HG03159 (cell line): ENCODE measurements around the gene DIRAS1.

Experiments used
- ATAC-seq: cut with Tn5 transposase; IDR thresholded peaks from one replicate; pipeline ENCODE4 v1.9.1; 2021; ENCODE audit warnings: mild to moderate bottlenecking, moderate library complexity; ENCODE audit not compliant: unreplicated experiment

Gene DIRAS1, protein sequence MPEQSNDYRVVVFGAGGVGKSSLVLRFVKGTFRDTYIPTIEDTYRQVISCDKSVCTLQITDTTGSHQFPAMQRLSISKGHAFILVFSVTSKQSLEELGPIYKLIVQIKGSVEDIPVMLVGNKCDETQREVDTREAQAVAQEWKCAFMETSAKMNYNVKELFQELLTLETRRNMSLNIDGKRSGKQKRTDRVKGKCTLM

DNA sequence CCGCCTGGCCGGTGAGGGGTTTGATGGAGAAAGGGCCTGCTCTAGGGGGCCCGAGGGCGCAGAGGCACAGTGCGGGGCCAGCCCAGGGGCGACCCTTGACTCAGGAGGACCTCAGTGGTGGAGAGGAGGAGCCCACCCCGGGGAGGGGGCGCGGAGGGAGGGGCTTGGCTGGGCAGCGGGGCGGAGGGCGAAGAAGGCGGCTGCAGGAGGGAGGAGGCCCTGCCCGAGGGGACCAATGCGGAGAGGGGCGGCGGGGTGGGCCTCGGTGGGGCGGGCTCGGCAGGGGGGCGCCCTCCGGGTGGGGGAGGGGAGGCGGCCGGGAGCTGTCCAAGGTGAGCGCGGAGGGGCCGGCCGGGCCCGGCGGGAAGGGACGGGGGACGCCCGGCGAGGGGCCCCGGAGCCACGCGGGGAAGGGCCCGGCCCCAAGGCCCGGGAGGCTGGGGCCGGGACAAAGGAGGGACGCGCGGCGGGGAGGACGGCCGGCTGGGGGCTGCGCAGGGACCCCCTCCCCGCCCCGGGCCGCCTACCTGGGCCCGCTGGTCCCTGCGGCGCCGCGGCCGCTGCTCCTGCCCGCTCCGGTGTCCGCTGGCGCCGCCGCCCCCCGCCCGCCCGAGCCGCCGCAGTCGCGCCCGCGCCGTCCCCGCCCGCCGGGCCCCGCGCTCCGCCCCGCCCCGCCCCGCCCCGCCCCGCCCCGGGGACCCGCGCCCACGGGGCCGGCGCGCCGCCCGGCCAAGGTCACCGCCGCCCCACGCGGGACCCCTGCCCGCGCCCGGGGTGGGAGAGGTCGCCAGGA lies at the start of gene DIRAS1:
Gene DIRAS1, minus strand, starts transcription at position 596 of the 793 bp plus-strand sequence. CDS start 3,566 bp downstream, outside the sequence.
- ATAC-seq = no peak

DNA sequence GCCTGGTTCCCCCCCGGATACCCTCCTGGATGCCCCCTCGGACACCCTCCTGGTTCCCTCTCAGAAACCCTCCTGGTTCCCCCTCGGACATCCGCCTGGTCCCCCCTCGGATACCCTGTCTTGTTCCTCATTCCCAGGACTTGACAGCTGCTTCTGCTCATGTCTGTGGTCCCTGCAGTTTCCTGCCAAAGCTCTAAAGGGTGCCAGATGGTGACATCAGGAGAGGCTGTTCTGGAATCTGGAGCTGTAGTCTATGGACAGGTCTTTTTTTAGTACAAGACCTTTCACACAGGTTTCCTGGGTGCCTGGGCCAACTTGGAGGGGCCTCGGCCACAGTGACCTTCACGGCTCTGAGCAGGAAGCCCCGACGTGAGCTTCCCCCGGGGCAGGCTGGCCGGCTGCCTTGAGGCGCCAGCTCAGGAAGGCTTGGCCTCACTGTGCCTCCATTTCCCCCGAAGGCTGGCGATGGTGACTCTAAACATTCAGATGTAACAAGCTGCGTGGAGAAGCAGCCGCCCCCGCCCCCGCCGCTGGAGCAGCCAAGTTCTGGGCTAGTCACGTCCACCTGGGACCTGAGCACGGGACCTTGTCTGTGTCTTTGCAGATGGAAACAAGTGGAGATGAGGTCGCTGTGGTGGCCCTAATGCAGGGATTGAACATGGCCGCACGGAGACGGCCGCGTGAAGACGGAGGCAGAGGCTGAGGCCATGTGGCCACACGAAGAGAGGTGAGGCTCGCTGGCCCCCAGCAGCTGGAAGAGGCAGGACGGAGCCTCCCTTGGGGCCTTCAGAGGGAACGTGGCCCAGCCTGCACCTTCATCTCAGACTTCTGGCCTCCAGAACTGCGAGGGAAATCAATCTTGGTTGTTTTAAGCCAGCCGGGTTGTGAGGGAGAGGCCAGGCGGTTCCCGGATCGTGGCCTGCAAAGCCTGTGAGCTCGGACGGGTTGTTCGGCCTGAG lies 49.2 kb upstream of the DIRAS1 start:
- no peak for ATAC-seq

DNA sequence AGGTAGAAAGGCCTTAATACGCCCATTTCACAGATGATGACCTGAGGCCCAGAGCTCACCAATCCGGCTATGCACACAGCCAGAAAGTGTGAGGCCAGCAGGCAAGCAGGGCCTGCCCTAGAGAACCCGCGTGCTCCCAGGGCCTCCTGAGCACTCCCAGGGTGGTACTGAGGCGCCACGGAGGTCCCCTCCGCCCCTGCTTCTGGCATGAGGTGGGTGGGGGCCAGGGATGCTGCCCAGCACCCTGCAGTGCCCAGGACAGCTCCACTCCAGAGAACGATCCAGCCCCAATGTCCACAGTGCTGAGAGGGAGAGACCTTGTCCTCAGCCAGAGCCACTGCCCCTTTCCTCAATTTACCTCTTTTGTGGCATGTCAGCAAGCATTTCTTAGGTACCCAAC lies 48.0 kb upstream of the DIRAS1 start:
- ATAC-seq = no peak

DNA sequence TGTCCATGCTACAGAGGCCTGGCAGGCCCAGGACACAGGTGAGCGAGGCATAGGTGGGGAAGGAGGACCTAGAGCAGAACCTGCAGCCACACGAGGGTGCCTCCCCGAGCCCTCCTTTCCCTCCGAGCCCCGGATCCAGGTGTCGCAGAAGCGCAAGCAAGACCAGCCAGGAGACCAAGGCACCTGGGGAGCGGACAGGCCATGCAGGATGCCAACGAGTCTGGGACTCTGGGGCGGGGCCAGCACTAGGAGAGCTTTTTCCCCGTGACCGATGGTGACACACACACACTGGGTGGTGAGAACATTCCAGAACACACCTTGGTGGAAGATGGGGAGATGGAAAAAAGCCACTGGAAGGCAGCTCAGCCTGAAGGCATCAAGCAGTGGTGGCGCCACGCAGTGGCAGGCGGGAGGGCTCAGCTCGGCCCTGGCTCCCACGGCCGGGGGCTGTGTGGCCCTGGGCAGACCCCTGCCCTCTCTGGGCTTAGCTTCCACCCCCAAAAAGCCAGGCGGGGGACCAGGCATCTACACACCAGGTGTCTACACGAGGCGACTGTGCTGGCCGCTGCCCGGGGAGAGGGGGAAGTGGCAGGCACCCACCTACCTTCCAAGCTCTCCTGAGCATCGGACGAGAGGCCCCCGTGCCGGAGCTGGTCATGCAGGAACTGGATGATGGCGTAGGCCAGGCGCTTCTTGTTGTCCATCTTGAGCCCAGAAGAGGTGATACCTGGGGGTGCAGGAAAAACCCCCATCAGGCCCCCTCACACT lies 47.4 kb upstream of the DIRAS1 start:
- no peak for ATAC-seq

DNA sequence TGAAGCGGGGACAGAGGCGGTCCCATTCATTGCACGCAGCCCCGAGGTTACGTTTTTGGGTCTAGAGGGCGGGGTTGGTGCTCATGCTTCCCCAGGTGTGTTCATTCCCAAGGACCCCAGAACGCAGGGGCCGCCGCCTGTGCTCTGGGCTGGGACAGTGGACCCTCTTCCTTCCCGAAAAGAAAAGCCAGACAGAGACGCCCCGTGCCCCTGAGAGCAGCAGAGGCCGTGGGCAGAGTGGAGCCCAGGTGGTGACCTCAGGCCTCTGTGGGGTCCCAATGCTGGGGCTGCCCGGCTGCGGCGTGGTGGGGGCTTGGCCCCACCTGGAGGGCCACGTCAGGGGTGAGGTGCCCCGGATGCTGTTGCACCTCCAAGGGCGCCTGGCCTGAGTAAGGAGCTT lies 46.5 kb upstream of the DIRAS1 start:
- no peak for ATAC-seq

DNA sequence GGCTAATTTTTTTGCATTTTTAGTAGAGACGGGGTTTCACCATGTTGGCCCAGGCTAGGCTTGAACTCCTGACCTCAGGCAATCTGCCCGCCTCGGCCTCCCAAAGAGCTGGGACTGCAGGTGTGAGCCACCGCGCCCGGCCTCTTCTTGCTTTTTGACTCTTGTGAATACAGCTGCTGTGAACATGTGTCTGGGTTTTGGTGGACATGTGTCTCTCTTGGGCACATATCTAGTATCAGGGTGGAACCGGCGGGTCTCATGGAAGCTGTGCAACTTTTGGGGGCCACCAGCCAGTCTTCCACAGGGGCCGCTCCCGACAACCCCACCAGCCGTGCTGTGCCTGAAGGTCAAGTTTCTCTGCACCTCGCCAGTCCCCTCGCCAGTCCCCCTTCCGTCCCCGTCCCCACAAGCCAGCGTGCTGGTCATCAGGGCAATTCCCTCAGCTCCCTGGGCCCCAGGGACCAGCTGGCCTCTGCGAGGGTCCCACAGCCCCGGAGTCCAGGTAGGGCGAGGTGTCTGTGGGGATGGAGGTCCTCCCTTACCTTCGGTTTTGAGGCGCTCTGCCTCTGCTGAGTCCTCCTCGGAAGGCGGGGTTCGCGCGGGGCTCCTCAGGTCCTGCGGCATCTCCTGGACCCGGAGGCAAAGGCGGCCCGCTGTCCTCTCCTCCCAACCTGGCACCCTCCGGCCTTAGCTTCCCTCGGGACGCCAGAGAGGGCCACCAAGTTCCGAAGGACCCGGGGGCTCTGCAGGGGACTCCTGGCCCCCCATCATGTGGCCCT lies 45.6 kb upstream of the DIRAS1 start:
- no peak for ATAC-seq

DNA sequence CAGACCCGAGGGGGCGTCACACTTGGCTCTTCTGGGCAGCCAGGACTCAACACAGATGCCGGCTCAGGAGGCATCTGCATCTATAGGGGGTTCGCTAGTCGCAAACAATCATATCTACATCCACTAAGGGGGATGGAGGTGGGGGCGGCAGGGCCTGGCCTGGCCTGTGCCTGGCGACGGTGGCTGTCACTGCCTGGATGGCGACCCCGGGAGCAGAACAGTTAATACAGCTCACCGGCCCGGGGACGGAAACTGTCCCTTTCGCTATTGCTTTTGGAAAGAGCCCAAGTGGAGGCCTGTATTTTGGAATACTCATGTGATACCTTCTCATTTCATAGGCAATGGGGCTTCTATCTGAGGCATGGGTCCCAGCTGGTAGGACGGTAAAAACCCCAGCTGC lies 44.2 kb upstream of the DIRAS1 start:
- ATAC-seq = no peak

DNA sequence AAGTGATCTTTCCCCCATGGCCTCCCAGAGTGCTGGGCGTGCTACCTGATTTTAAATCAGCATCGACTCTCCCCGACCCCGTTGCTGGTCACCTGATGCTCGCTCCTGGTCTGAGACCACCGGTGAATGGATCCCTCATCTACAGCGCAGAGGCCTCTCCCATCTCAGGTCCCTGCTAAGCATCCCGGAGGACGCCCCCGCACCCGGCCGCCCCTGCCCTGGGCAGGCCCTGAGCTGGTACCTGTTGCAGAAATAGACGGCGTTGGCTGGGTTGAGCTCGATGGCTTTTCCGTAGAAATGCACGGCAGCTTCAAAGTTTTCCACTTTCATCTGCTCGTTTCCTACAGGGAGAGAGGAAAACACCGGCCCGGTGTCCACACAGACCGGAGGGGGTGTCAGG lies 43.8 kb upstream of the DIRAS1 start:
- no peak for ATAC-seq

DNA sequence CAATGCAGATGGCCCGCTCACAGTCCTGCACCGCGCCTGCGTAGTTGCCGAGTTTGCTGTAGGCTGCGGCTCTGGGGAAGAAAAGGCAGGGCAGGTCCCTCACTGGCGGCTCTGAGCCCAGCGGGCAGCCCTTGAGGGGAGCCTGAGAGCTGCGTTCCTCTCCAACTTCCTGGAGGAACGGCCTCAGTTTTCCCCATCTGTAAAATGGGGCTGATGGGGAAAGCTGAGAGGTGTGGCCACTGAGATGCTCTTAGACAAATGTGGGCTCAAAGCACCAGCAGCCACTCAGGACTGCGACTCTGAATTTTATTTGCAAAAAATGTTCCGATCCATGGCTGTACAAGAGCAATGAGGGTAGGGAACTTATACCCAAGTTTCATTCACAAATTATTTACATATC lies 42.5 kb upstream of the DIRAS1 start:
- no peak for ATAC-seq

DNA sequence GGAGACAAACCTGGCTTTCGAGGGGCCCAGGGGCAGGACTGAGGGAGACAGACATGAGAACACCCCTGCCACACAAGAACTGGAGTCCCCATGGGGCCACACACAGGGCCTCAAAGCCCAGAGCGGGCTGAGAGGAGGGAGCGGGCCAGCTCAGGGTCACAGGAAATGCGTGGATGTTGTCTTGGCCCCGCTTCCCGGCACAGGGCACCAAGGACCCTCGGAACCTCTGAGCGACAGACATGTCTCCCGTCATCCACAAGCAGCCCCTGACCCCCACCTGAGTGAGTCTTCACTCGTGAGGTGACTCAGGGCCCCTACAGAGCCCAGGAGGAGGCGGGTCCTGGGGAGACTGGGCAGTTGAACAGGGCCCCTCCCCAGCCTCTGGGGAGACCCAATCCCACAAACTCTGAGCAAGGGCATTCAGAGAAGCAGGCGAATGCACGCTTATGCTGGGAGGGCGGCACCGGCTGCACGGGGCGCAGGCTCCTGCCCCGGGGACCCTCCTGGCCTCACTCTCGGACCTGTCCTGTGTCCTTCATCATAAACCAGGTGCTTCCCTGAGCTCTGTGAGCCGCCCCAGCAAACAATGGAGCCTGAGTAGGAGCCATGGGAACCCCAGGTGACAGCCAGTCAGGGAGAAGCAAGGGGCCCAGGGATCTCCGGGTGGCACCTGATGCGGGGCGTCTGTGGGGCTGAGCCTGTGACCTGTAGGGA lies 41.8 kb upstream of the DIRAS1 start:
- no peak for ATAC-seq

DNA sequence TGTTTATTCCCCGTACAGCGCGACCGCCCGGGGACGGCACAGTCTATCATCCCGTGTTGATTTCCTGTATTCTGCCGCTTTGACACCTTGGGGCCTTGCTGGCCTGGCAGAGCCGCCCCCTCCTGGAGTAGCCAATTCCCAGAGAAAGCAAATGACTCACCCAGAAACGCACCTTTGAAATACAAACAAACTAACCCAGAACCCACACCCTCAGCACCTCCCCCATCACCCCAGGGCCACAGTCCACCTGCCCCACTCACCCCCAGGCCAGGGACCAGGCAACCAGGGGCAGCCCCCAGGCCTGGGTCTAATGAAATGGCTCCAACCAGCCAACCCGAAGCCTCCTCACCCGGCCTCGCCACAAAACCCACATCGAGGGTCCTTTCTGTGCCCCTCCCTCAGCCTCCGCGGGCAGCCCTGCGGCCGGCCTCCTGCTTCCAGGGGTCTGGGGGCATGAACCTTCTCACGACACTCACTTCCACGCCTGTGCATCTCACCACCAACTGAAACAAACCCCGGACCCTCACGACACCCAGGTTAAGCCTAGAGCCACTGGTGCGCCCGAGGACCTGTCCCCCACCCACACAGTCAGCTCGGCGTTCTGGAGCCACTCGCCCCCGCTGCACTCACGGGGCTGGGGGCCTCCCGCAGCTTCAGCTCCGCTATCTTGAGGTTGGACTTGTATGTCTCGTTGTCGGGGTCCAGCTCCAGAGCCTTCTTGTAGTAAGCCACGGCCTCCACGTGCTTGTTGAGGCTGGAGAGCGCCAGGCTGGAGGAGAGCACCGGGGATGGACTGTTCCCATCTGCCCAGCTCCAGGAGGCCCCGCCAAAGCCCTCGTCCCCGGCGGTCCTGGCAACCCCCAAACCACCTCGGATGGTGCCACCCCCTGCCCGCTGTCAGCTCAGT lies 41.0 kb upstream of the DIRAS1 start:
- ATAC-seq = no peak

DNA sequence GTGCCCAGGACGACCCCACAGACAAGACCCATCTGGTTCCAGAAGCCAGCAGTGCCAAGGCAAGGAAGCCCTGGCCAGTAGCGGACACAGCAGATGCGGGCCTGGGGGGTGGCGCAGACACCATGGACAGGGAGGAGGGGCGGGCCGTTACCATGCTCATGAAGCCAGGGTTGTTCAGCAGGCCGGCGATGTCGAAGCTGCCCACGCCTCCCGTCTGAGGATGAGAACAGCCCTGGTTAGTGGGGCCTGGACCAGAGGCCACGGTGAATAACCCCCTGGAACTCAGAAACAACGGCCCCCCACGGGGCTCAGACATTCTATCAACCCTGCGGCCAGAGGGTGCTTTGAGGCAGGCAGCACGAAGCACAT lies 40.1 kb upstream of the DIRAS1 start:
- no peak for ATAC-seq

DNA sequence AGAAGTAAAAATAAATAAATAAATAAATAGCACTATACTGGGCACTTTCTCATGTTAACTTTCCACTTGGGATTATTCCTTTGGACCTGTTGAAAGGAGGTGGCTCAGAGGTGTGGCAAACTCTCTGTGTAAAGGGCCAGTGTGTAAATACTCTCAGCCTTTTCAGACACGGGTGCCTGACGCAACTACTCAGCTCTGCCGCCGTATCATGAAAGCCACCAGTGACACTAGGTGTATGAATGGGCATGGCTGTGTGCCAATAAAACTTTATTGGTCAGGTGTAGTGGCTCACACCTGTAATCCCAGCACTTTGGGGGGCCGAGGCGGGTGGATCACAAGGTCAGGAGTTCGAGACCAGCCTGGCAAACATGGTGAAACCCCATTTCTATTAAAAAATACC lies 38.8 kb upstream of the DIRAS1 start:
- no peak for ATAC-seq

DNA sequence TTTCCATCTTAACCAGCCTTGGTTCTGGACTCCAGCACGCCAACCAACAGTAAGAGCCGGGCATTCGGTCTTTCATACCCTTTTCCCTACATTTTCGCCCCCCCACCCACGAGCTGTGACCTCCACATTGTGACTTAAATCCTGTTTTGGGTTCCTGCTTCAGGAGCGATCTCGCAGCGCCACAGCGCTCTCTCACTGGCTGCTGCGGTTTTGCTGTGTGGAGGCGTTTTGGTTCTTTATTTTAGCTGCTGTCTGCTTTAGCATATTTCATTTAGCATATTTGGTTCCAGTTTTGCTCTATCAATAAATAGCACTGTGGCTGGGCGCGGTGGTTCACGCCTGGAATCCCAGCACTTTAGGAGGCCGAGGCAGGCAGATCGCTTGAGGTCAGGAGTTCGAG lies 38.2 kb upstream of the DIRAS1 start:
- no peak for ATAC-seq

DNA sequence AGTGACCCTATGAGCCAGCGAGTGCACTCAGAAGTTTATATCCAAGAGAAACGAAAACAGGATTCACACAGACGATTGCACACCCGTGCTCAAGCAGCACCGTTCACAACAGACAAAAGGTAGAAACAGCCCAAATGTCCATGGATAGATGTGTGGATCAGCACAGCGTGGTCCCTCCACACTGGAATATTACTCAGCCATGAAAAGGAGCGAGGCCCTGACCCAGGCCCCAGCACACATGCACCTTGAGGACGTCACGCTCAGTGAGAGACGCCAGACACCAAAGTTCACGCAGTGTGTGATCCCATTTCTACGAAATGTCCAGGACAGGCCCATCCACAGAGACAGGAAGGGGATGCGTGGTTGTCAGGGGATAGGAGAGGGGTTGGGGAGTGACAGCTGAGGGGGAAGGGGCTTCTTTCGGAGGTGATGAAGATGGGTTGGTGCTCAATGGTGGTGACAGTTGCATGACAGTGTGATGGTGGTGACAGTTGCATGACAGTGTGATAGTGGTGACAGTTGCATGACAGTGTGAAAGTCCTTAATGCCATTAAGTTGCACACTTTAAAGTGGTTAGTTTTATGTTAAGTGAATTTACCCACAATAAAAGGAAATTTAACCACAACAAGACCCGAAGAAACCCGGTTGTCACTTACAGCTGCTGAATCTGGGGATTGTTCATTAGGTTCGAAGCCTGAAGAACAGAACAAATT lies 37.6 kb upstream of the DIRAS1 start:
- ATAC-seq = no peak

DNA sequence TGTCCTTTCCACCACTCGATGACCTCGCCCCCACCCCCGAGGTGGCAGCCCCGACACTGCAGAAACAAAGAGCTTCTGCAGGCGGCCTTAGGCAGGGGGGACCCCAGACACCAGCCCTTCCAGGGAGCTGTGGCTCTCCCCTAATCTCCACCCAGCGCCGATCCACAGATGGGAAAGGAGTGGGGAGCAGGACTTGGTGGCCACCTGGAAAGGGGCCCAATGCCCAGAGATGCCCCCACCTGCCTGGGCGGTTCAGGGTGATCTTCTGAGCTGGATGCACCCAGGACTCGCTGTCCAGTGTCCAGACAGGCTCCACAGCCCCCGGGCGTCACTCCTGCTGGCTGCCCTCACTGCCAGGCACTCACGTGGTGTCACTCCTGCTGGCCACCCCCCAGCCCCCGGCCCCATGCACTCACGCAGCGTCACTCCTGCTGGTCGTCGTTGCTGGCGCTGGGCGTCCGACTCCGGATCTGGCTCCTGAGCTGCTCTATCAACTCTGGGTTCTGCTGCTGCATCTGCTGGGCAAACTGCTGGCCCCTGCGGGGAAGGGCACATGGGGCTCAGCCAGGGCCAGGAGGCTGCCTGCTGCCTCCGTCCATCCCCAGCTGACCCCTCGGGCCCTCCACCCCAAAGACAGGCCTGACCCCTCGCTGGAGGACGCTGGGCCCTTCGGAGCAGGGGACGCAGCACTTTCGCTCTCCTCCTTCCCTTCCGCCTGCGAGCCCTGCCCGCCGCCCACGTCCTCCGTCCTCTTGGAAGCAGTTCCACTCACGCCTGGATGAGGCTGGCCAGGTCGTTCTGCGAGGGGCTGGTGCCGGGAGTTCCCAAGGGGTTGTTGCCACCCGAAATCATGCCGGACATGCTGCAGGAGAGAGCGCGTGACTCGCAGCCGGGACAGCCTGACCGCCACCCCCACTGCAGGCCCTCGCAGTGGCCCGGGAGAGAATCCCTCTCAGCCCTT lies 36.0 kb upstream of the DIRAS1 start:
- ATAC-seq = no peak

DNA sequence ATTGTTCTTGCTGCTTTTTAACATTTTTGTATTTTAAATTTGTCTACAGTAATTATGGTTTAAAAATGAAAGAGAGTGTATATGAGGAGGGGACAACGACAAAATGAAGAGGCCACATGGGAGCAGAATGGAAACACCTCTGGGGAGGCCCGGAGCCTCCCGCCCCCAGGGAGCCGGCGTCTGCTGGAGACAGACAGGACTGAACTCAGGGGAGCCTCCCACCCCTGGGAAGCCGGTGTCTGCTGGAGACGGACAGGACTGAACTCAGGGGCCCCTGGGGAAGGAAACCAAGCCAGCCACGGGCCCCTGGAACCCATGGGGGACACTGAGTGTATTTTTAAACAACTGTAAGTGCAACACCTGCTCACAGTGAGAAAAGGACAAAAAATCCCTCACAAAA lies 35.3 kb upstream of the DIRAS1 start:
- ATAC-seq = no peak
